Measurements from ENCODE around the gene BEST1. TPM values are rescaled to one million over a fixed set of nuclear protein-coding genes. Genes with fewer than 3 reads are reported as not detected.

BEST1 gene
- total RNA-seq, 1 experiment from 2014 or later: 0.17 TPM

GRCh38 chr11:61927501-61927900, 22.6 kb upstream of the BEST1 start:
- ATAC-seq (no peak), DNase-seq (ENCODE audit: low spot score) (no peak)
- ChIA-PET POLR2A (no interaction called here), CTCF (interaction anchor here (1.1 kb wide), 1 partner anchor 181 kb away, joined by 4 read pairs; no protein-coding TSS in a partner anchor)
- Mint-ChIP-seq H3K27me3 (ENCODE audit: low read depth) (no peaks in the 10 kb centered on the region; the same call in 1 of the 2 replicates), H3K36me3 (no peaks in the 10 kb centered on the region), H3K4me3 (no peak overlapping the region), H3K9me3 (no peaks in the 10 kb centered on the region; the same call in 1 of the 2 replicates), H3K27ac (no peak overlapping the region), H3K4me1 (peaks cover 39% of the 10 kb centered on the region)
- TF ChIP-seq ZNF281 (CRISPR knock-in tag; IDR thresholded peaks at IDR 0.05): no peak

- Mint-ChIP-seq H3K4me1 (peaks cover 28% of the 10 kb centered on the region), H3K27me3 (ENCODE audit: low read depth) (peaks cover under 1% of the 10 kb centered on the region; the same call in 1 of the 2 replicates), H3K9me3 (peaks cover 8% of the 10 kb centered on the region), H3K27ac (no peak overlapping the region), H3K4me3 (no peak overlapping the region), H3K36me3 (peaks cover 6% of the 10 kb centered on the region; the same call in 1 of the 2 replicates)
- TF ChIP-seq SMAD3 (CRISPR knock-in tag; IDR thresholded peaks at IDR 0.05; ENCODE audit: borderline replicate concordance) (no peak), TP53 (CRISPR knock-in tag; IDR thresholded peaks at IDR 0.05) (no peak), SP1 (CRISPR knock-in tag; conservative IDR thresholded peaks at IDR 0.05) (no peak), ATF2 (CRISPR knock-in tag; IDR thresholded peaks at IDR 0.05; ENCODE audit: borderline replicate concordance, low read depth) (no peak), ZSCAN18 (CRISPR knock-in tag; IDR thresholded peaks at IDR 0.05) (no peak), ZNF263 (CRISPR knock-in tag; IDR thresholded peaks at IDR 0.05; ENCODE audit: low read depth) (no peak), RORB (CRISPR knock-in tag; IDR thresholded peaks at IDR 0.05) (no peak)
- ATAC-seq (no peak), DNase-seq (ENCODE audit: low spot score) (no peak)
- ChIA-PET POLR2A (no interaction called here), CTCF (interaction anchor here (0.6 to 1.9 kb wide), 6 partner anchors 19 to 933 kb away, joined by 4 to 23 read pairs (median 4); no protein-coding TSS in a partner anchor)
Observed at GRCh38 chr11:61928606-61929005, 21.5 kb upstream of the BEST1 start.

GRCh38 chr11:61930933-61931332, 19.2 kb upstream of the BEST1 start:
- no peak for ATAC-seq
- H3K9me3 Mint-ChIP-seq: peaks cover 16% of the 10 kb centered on the region
- peaks cover 6% of the 10 kb centered on the region; the same call in 1 of the 2 replicates for H3K36me3 Mint-ChIP-seq
- H3K27ac Mint-ChIP-seq: no peak overlapping the region
- peaks cover 4% of the 10 kb centered on the region for H3K27me3 Mint-ChIP-seq (ENCODE audit: low read depth)
- H3K4me1 Mint-ChIP-seq: peaks cover 10% of the 10 kb centered on the region
- ChIA-PET POLR2A (no interaction called here), CTCF (interaction anchor here (0.8 to 2.7 kb wide), 3 partner anchors 17 to 151 kb away, joined by 3 to 10 read pairs (median 7); no protein-coding TSS in a partner anchor)
- no peak for DNase-seq (ENCODE audit: low spot score)
- H3K4me3 Mint-ChIP-seq: no peak overlapping the region
- TF ChIP-seq NFE2L1 (CRISPR knock-in tag; IDR thresholded peaks at IDR 0.05) (no peak), SP1 (CRISPR knock-in tag; conservative IDR thresholded peaks at IDR 0.05) (no peak), CREM (CRISPR knock-in tag; IDR thresholded peaks at IDR 0.05) (no peak), FOXP4 (CRISPR knock-in tag; IDR thresholded peaks at IDR 0.05) (no peak), MYBL2 (CRISPR knock-in tag; IDR thresholded peaks at IDR 0.05) (no peak), ZSCAN18 (CRISPR knock-in tag; IDR thresholded peaks at IDR 0.05) (no peak), NFATC4 (CRISPR knock-in tag; IDR thresholded peaks at IDR 0.05) (no peak), AR (CRISPR knock-in tag; IDR thresholded peaks at IDR 0.05) (no peak), ATF1 (CRISPR knock-in tag; IDR thresholded peaks at IDR 0.05) (no peak), NR2C2 (CRISPR knock-in tag; IDR thresholded peaks at IDR 0.05) (no peak), TCF7 (CRISPR knock-in tag; IDR thresholded peaks at IDR 0.05; ENCODE audit: low read depth) (no peak), ZNF671 (CRISPR knock-in tag; IDR thresholded peaks at IDR 0.05) (no peak)

Data from WTC11 (cell line).